GM12874 (cell line): Measurements from ENCODE around the gene TMEM212.

Experiments
- TF ChIP-seq, protein P1 (sequence below): IDR thresholded peaks from 2 replicates; pipeline ENCODE4 v1.5.1; 2011; ENCODE audit warnings: low read depth, mild to moderate bottlenecking, control low read depth, low read length, moderate library complexity; ENCODE audit not compliant: insufficient read depth

The TMEM212 gene

DNA sequence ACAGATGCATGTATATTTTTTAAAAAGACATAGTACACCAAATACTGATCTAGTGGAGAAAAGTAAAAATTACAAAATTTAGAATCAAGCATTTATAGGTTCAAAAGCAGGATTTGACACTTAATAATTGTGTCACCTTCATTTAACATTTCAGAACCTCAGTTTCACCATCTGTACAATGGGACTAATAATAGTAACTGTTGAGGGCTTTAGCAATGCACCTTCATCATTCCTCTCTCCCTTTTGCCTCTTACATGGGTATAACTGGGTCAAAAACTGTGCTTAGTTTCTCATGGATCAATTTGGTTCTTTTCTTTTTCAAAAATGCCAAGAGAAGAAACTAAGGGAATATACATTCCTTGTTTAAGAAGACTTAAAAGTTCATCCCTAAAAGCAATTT is 5.5 kb upstream of the TMEM212 start:
- TF ChIP-seq, protein P1, sequence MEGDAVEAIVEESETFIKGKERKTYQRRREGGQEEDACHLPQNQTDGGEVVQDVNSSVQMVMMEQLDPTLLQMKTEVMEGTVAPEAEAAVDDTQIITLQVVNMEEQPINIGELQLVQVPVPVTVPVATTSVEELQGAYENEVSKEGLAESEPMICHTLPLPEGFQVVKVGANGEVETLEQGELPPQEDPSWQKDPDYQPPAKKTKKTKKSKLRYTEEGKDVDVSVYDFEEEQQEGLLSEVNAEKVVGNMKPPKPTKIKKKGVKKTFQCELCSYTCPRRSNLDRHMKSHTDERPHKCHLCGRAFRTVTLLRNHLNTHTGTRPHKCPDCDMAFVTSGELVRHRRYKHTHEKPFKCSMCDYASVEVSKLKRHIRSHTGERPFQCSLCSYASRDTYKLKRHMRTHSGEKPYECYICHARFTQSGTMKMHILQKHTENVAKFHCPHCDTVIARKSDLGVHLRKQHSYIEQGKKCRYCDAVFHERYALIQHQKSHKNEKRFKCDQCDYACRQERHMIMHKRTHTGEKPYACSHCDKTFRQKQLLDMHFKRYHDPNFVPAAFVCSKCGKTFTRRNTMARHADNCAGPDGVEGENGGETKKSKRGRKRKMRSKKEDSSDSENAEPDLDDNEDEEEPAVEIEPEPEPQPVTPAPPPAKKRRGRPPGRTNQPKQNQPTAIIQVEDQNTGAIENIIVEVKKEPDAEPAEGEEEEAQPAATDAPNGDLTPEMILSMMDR: no peak

- TF ChIP-seq, protein P1: no peak
These were observed 4.9 kb upstream of the TMEM212 start for GRCh38 chr3:171838218-171838720.

GRCh38 chr3:171839270-171839669 is 3.9 kb upstream of the TMEM212 start:
- TF ChIP-seq, protein P1: no peak

- TF ChIP-seq, protein P1: no peak
These were observed 2.7 kb upstream of the TMEM212 start for GRCh38 chr3:171840445-171840810.

DNA sequence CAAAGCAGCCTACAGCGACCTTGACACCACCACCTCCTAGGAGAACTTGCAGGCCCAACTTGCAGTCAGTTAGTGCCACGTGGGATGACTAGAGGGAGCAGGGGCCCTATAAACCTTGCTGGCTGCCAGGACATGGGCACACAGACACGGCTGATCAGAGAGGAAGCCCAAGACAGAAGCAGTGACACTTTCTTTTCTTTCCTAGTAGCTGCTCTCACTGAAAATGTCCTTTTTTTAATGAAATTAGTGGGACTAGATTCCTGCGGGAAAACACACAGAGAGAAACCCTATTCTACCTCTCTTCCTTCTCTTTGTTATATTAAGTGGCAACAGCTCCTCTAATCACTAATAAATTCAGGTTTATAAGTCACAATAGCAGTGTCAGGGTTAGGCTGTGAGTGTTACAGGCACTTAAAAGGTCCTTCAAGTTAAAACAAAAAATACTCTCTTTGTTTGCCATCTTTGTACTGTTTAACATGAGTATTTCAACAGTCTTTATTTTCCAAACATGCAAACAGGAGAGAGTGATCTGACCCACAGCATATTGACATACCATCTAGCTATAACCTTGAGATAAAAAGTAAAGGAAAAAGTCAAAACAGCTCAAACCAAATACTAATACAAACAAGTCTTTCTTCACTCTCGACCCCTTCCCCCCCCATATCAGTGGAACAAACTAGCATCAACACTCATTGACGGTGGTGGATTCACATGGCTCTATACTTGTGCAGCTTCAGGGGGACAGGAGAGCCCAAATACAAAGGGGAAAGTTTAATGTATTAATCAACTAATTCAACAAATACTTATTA is 2.1 kb upstream of the TMEM212 start:
- TF ChIP-seq, protein P1: no peak

- TF ChIP-seq, protein P1: no peak
These were observed 1.5 kb upstream of the TMEM212 start for GRCh38 chr3:171841620-171842000.

DNA sequence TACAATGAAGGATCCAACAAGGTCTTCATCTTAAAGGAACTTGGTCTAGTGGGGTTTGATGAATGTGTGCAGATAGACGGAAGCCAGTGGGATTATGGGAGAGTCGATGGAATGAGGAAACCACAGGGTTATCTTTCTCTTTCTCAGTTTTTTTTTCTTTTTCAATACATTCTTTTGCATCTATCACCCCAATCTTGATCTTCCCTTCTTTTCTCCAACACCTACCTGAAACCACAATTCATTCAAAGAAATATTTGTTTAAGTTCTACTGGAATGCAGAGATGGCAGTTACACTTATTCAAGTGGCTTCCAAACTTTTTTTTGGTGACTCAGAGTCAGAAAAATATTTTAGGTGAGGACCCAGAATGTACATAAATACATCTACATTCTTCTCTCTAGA is 1.7 kb downstream of the TMEM212 start:
- TF ChIP-seq, protein P1: no peak
